GM10248 (cell line): Measurements from ENCODE around the gene ATAD3C.
"Not testable (repeated sequence)": the region's sequence is repeated elsewhere in the genome, so short reads cannot be mapped to it uniquely, and the experiment has no call there.

Source experiments
- CTCF ChIA-PET: fragments of 300-600 bp; sonication (Branson Sonifier 250); formaldehyde crosslinking; extraction: SDS; loops from one replicate; lab custom pipeline; 2021; ENCODE audit warnings: antibody characterized with exemption; lab: Yijun Ruan, JAX
- POLR2A ChIA-PET: fragments of 350-650 bp; sonication (Branson Sonifier 250); formaldehyde crosslinking; extraction: SDS; loops from one replicate; lab custom pipeline; 2020; ENCODE audit warnings: antibody characterized with exemption; lab: Yijun Ruan, JAX
- DNase-seq: peaks from one replicate; pipeline ENCODE4 v3.0.0; 2012; ENCODE audit errors: extremely low spot score
- TF ChIP-seq, protein P1 (sequence below): IDR thresholded peaks from 2 replicates; pipeline ENCODE4 v1.5.1; 2012; ENCODE audit warnings: mild to moderate bottlenecking, low read depth; ENCODE audit errors: extremely low read depth, missing control alignments, control extremely low read depth

Gene ATAD3C

DNA sequence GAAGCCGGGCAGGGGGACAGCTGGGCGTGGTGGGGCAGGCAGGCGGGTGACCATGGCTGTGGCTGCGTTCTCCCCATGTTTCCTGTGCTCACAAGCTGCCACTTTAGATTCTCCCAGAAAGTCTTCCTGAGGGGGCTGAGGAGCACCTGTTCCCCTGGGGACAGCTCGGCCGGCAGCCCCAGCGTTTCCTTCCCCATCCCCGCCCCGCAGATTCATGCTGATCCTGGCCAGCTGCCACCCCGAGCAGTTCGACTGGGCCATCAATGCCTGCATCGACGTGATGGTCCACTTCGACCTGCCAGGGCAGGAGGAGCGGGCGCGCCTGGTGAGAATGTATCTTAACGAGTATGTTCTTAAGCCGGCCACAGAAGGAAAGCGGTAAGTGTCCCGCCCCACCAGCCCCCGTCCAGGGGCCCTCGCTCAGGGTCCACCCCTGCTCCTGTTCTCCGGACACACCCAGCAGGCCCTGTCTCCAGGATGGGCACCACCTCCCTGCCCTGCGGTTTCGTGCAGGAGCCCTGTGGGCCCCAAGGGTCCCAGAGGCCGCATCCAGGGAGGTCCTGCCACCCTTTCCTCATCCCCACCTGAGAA lies 11.1 kb downstream of the ATAD3C start:
- no peak for DNase-seq
- ChIA-PET CTCF (no interaction called here), POLR2A (no interaction called here)
- TF ChIP-seq, protein P1, sequence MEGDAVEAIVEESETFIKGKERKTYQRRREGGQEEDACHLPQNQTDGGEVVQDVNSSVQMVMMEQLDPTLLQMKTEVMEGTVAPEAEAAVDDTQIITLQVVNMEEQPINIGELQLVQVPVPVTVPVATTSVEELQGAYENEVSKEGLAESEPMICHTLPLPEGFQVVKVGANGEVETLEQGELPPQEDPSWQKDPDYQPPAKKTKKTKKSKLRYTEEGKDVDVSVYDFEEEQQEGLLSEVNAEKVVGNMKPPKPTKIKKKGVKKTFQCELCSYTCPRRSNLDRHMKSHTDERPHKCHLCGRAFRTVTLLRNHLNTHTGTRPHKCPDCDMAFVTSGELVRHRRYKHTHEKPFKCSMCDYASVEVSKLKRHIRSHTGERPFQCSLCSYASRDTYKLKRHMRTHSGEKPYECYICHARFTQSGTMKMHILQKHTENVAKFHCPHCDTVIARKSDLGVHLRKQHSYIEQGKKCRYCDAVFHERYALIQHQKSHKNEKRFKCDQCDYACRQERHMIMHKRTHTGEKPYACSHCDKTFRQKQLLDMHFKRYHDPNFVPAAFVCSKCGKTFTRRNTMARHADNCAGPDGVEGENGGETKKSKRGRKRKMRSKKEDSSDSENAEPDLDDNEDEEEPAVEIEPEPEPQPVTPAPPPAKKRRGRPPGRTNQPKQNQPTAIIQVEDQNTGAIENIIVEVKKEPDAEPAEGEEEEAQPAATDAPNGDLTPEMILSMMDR, result no peak

DNA sequence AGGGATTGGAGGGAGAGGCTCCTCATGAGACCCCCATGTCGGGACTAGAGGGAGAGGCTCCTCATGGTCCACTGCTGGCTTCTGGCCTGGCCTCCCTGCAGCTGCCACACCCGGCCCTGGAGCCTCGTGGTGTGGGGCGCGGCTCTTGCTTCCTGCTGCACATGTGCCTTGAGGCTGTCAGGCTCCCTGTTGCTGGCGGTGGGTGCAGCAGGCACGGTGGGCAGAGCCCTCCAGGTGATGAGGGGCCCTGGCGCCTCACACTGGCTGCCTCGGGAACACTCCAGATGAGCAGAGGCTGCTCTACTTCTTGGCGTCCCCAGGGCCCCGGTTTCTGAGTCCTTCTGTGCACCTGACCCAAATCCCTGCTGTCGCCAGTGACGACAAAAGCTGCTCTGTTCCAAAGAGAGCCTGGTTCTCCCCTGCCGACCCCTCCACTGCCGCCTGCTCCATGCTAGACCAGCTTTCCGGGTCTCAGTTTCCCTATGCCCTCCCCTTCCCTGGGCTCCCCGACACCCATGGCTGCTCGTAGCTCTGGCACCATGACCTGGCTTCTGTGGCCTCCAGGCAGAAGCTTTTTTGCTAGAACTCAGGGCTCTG lies 12.3 kb downstream of the ATAD3C start:
- DNase-seq, result no peak
- TF ChIP-seq, protein P1, result no peak
- CTCF ChIA-PET, result interaction anchor here (0.7 kb wide), 1 partner anchor 20 kb away, joined by 3 read pairs; no protein-coding TSS in a partner anchor
- POLR2A ChIA-PET, result no interaction called here

DNA sequence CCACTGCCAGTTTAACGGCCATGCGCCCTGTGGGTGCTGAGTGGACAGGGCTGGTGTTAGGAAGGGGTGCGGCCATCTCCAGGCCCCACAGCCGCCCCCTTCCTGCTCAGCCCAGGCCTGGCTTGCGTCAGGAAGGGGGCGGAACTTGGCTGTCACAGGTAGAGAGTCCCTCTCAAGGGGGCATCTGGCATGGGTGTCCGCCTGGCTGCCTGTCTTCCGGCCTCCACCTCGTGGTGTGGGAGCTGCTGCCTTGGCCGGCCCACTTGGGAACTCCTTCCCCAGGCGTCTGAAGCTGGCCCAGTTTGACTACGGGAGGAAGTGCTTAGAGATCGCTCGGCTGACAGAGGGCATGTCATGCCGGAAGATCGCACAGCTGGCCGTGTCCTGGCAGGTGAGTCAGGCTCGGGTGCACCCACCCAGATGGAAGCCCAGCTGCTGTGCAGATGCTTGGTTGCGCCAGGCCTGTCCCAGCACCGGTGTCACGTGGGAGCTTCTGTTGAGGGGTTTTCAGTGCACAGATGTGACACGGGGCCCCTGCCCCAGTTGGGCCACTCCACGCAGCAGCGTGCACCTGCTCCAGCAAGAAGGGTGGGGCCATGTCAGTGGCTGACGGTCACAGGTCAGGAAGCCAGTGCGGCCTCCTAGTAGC lies 13.0 kb downstream of the ATAD3C start:
- ChIA-PET CTCF (interaction anchor here (0.7 to 1.7 kb wide), 2 partner anchors 21 kb away, joined by 3 to 4 read pairs; no protein-coding TSS in a partner anchor), POLR2A (no interaction called here)
- DNase-seq, result peak; percentile 31
- TF ChIP-seq, protein P1, result no peak

DNA sequence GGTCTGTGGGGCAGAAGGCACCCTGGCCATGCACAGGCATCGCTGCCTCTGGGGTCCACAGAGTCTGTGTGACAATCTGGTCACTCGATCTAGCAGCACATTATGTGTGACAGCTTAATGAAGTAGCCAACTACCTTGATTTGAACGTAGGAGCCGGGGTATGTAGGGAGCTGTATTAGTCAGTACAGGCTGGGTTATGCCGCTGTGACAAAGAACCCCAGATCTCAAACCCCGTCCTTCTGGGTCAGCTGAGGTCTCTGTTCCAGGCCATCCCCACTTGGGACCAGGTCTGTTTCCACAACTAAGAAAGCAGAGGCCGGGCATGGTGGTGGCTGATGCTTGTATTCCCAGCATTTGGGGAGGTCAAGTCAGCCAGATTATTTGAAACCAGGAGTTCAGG lies 13.8 kb downstream of the ATAD3C start:
- POLR2A ChIA-PET, result no interaction called here
- no peak for DNase-seq
- CTCF ChIA-PET, result interaction anchor here (1.3 to 1.7 kb wide), 3 partner anchors 22 to 42 kb away, joined by 3 to 5 read pairs (median 4); no protein-coding TSS in a partner anchor
- TF ChIP-seq, protein P1, result no peak

DNA sequence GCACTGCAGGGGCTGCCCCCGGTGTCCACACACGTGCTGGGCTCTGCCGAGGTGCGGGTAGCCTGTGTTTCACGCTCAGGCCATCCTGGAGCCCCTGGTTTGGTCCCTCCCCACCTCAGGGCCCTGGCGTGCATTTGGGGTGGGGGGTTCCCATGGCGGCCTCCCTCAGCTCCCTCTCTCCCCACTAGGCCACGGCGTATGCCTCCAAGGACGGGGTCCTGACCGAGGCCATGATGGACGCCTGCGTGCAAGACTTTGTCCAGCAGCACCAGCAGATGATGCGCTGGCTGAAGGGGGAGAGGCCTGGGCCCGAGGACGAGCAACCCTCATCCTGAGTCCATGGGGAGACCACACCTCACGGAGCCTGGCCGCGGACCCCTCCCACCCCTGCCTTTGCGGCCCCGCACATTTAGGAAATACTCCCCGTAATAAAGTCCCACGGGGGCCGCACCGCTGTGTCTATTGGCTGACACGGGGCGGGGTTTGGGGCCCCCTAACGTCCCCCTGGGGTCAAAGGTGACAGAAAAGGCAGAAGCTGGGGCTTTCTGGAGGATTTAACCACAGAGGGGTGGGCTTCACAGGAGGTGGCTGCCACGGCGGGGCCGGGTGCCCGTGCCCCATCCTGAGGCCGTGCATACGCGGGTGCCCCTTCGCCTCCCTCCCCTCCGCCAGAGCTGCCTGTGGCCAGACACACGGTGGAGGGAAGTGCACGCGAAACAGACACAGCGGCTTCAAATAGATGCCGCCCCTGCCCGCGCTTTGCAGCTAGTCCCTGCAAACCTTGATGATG lies 18.9 kb downstream of the ATAD3C start:
- CTCF ChIA-PET, POLR2A ChIA-PET, DNase-seq: not testable (repeated sequence)

DNA sequence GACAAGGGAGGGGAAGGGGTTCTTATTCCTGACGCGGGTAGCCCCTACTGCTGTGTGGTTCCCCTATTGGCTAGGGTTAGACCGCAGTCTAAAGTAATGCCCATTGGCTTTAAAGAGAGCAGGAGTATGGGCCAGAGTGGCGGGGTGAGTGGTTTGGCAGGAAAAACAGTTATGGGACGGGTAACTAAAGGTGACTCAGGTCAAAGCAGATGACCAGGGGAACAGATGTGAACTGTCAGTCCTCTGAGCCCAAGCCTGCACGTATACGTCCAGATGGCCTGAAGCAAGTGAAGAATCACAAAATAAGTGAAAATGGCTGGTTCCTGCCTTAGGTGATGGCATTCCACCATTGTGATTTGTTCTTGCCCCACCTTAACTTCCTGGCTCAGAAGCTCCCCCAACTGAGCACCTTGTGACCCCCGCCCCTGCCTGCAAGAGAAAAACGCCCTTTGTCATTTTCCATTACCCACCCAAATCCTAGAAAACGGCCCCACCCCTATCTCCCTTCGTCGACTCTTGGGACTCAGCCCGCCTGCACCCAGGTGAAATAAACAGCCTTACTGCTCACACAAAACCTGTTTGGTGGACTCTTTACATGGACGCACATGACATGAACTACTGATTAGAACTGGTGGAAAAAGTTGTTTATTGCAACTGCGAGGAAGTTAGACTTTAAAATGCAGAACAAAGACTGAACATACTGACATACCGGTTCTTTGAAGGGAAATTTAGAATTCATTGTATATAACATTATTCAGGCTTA lies 21.3 kb downstream of the ATAD3C start:
- ChIA-PET CTCF (no interaction called here), POLR2A (no interaction called here)
- no peak for DNase-seq
- TF ChIP-seq, protein P1, result no peak
